GM12878 (cell line): ENCODE measurements around the gene MYL7.

ENCODE experiments used
- CTCF ChIP-seq, 3 experiments: IDR thresholded peaks in 2 of 3; conservative IDR thresholded peaks in 1 of 3; 2 replicates each; pipeline ENCODE4 v1.5.1; 2011; ENCODE audit warnings: low read depth in 3 of 3, low read length in 3 of 3, mild to moderate bottlenecking in 3 of 3, control low read depth in 2 of 3, moderate library complexity in 2 of 3, inconsistent platforms in 1 of 3, mixed read lengths in 1 of 3; ENCODE audit not compliant: control insufficient read depth in 2 of 3, insufficient read depth in 1 of 3; ENCODE audit errors: extremely low read depth in 1 of 3
- PKNOX1 ChIP-seq: fragments of 450-650 bp; IDR thresholded peaks from 2 replicates; pipeline ENCODE4 v1.6.1; 2016; ENCODE audit warnings: mild to moderate bottlenecking

- TF ChIP-seq CTCF (IDR thresholded peaks at IDR 0.05 in 2 of 3, conservative IDR thresholded peaks at IDR 0.05 in 1 of 3; ENCODE audit: control insufficient read depth in 2 of 3, extremely low read depth in 1 of 3, insufficient read depth in 1 of 3, low read depth in 3 of 3, low read length in 3 of 3), result no peak
- TF ChIP-seq PKNOX1, result no peak
Observed at GRCh38 chr7:44142028-44142427, 896 bp upstream of the MYL7 start.
